ENCODE results near the gene DZANK1.
"Not testable (repeated sequence)": the region's sequence is repeated elsewhere in the genome, so short reads cannot be mapped to it uniquely, and the experiment has no call there.

Gene DZANK1

DNA sequence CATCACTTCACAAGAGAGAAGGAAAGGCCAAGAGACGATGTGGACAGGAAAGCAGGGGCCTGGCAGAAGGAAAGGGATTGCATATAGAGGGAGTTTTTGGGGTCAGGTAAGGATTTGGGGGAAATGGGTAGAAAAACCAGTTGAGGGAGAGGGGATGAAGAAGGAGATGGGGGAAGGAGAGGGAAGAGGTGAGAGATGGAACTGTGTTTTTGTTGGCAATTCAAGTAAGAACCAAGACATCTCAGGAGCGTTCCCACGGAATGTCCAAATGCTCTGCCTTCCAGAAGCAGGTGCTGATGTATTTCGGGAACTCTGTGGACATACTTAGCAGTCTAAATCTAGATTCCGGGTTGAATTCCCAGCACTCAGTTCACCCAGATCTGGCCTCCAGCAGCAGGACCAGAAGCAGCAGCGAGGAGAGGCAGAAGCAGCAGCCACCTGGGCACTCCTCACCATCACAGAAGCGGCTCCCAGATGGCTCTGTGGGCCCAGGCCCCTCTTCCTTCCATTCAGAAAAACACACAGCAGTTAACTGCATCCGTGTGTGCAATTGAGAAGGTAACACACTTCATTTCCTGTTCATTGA is 88.8 kb downstream of the DZANK1 start:
- DNase-seq: no peak
- H3K27me3 Mint-ChIP-seq: no peaks in the 10 kb centered on the region
- no peak overlapping the region for H3K4me3 Mint-ChIP-seq
- no peak overlapping the region for H3K27ac Mint-ChIP-seq
- no peaks in the 10 kb centered on the region for H3K36me3 Mint-ChIP-seq (ENCODE audit: low read depth)
- H3K4me1 Mint-ChIP-seq (ENCODE audit: low read depth): no peaks in the 10 kb centered on the region
- H3K9me3 Mint-ChIP-seq: no peaks in the 10 kb centered on the region

DNA sequence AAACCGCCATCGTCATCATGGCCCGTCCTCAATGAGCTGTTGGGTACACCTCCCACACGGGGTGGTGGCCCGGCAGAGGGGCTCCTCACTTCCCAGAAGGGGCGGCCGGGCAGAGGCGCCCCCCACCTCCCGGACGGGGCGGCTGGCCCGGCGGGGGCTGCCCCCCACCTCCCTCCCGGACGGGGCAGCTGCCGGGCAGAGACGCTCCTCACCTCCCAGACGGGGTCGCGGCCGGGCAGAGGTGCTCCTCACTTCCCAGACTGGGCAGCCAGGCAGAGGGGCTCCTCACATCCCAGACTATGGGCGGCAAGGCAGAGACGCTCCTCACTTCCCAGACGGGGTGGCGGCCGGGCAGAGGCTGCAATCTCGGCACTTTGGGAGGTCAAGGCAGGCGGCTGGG is 91.3 kb downstream of the DZANK1 start:
- H3K27ac Mint-ChIP-seq; H3K4me1 Mint-ChIP-seq (ENCODE audit: low read depth); DNase-seq; H3K36me3 Mint-ChIP-seq (ENCODE audit: low read depth); H3K9me3 Mint-ChIP-seq; H3K4me3 Mint-ChIP-seq; H3K27me3 Mint-ChIP-seq: not testable (repeated sequence)

DNA sequence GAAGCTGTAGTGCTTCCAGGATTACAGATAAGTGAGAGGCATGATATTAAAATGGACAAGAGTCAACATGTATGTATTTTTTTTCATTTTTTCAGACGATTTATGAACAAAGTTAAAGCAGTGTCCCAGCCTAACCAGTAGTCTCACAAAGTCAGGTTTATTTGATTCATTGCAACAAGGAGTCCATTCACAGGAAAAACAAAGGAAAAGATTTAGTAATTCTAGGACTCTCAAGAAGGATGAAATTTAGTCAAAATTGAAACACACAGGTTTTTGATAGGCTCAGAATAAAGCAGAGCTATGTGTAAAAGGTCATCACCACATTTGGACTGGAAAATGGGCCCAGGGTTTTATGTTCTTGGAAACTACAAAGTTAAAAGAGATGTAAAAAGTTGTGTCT is 94.5 kb downstream of the DZANK1 start:
- Mint-ChIP-seq H3K36me3 (ENCODE audit: low read depth) (no peaks in the 10 kb centered on the region), H3K27me3 (no peaks in the 10 kb centered on the region), H3K9me3 (no peaks in the 10 kb centered on the region), H3K4me1 (ENCODE audit: low read depth) (no peaks in the 10 kb centered on the region), H3K27ac (no peak overlapping the region), H3K4me3 (no peak overlapping the region)
- DNase-seq: no peak

DNA sequence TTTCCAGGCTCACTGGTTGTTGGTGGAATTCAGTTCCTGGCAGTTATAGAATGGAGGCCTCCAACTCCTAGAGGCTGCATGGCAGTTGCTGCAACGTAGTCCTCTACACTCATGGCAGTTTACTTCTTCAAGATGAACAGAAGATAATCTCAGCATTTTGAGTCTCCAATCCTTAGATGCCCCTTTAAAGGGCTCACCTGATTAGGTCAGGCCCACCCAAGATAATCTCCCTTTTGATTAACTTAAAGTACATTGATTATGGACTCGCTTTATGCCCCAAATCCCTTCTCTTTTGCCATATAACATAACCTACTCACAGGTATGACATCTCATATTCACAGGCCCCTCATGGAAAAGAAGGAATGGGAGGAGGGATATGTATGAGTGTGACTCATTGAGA is 102.1 kb downstream of the DZANK1 start:
- Mint-ChIP-seq H3K27me3 (no peaks in the 10 kb centered on the region), H3K4me3 (no peak overlapping the region), H3K9me3 (no peaks in the 10 kb centered on the region), H3K36me3 (ENCODE audit: low read depth) (no peaks in the 10 kb centered on the region), H3K4me1 (ENCODE audit: low read depth) (no peaks in the 10 kb centered on the region), H3K27ac (no peak overlapping the region)
- DNase-seq: no peak

DNA sequence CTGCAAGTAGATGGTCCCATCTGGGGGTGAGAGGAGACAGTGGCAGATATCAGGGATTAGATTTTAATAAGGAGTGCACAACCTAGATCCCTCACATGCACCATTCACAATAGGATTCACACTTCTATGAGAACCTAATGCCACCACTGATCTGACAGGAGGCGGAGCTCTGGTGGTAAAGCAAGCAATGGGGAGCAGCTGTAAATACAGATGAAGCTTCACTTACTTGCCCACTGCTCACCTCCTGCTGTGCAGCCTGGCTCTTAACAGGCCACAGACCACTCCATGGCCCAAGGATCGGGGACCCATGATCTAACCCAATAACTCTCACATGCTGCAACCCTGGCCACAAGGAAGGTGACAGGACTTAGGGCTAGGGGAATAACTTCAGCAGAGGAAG is 103.1 kb downstream of the DZANK1 start:
- no peak overlapping the region for H3K4me3 Mint-ChIP-seq
- no peaks in the 10 kb centered on the region for H3K36me3 Mint-ChIP-seq (ENCODE audit: low read depth)
- no peaks in the 10 kb centered on the region for H3K4me1 Mint-ChIP-seq (ENCODE audit: low read depth)
- no peaks in the 10 kb centered on the region for H3K9me3 Mint-ChIP-seq
- no peak for DNase-seq
- no peaks in the 10 kb centered on the region for H3K27me3 Mint-ChIP-seq
- no peak overlapping the region for H3K27ac Mint-ChIP-seq

DNA sequence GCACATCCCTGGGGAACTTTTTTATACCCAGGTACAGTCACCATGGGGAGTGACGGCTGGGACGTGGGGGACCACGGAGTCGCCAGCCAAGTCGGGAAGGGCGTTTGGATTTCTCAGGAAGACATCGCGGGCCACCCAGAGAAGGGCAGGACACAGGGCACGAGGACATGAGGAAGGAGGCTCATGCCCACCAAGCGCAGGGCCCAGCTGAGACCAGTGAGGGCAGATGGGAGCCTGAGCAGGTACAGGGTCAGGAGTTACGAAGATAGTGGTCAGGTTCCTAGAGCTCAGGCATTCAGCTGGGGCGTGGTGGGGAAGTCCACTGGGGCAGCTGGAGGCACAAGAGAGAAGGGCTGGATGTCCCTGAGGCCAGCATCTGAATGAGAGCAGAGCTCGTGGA is 103.9 kb downstream of the DZANK1 start:
- Mint-ChIP-seq H3K4me1 (ENCODE audit: low read depth) (no peaks in the 10 kb centered on the region), H3K27me3 (no peaks in the 10 kb centered on the region)

DNA sequence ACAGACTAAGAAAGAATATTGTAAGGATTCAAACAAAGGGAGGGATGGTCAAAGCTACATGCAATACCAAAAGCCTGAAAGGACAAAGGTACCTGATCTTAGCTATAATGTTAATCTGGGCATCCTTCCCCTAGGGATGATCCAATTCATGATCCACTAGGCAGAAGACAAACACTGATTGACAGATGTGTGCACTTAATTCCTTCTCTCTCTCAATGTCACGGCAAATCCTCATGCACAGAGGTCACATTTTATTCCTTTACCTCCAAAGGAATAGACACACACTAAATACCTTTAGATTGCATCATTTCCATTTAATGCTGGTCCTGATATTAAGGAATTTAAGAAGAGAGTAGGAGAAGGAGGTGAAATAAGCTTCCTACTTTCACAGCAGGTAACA is 105.2 kb downstream of the DZANK1 start:
- Mint-ChIP-seq H3K4me1 (ENCODE audit: low read depth) (no peaks in the 10 kb centered on the region), H3K27ac (no peak overlapping the region), H3K4me3 (no peak overlapping the region), H3K36me3 (ENCODE audit: low read depth) (no peaks in the 10 kb centered on the region), H3K9me3 (no peaks in the 10 kb centered on the region), H3K27me3 (no peaks in the 10 kb centered on the region)
- DNase-seq: no peak

More for the DNA sequence above, 103.9 kb downstream of the DZANK1 start:
- no peak overlapping the region for H3K4me3 Mint-ChIP-seq
- H3K36me3 Mint-ChIP-seq (ENCODE audit: low read depth): no peaks in the 10 kb centered on the region
- no peaks in the 10 kb centered on the region for H3K9me3 Mint-ChIP-seq
- no peak overlapping the region for H3K27ac Mint-ChIP-seq
- DNase-seq: no peak

DNA sequence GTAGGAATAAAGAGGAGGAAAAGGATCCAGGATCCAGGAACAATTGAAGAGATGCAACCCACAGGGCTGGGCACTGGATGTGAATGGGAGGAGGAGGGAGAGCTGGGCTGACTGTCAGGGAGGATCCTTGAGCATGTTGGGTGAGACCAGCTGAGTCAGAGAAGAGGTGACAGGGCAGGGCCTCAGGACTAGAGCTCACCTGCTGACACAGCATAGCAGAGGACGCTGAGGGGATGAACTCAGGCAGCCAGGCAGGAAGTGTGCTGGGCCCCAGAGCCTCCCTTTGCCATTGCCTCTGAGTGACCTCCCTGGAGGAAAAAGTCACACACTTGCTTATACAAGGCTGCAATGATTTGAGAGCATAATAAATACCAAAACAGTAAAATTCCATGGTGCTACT is 106.2 kb downstream of the DZANK1 start:
- Mint-ChIP-seq H3K27ac (no peak overlapping the region), H3K36me3 (ENCODE audit: low read depth) (no peaks in the 10 kb centered on the region), H3K4me1 (ENCODE audit: low read depth) (no peaks in the 10 kb centered on the region), H3K27me3 (no peaks in the 10 kb centered on the region), H3K4me3 (no peak overlapping the region), H3K9me3 (no peaks in the 10 kb centered on the region)
- DNase-seq: no peak

DNA sequence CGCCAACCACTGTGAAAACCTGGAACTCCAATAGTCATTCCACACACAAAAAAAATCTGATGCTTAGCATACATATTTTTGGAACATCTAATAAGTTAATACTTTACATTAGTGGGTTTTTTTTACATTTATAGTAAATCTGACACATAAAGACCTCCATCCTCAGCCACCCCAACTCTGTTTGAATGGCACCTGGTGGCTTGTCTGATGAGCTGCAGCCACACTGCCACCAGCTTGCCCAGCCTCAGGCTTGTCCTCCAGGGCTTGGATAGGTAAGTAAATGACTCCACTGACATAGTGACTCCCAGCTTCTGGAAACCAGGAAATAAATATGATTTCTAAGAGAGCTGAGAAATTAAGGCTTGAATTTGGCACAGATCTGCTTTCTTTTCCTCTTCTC is 107.0 kb downstream of the DZANK1 start:
- H3K36me3 Mint-ChIP-seq (ENCODE audit: low read depth): no peaks in the 10 kb centered on the region
- no peak overlapping the region for H3K4me3 Mint-ChIP-seq
- no peaks in the 10 kb centered on the region for H3K9me3 Mint-ChIP-seq
- no peaks in the 10 kb centered on the region for H3K4me1 Mint-ChIP-seq (ENCODE audit: low read depth)
- no peak overlapping the region for H3K27ac Mint-ChIP-seq
- peaks cover 3% of the 10 kb centered on the region for H3K27me3 Mint-ChIP-seq
- no peak for DNase-seq

DNA sequence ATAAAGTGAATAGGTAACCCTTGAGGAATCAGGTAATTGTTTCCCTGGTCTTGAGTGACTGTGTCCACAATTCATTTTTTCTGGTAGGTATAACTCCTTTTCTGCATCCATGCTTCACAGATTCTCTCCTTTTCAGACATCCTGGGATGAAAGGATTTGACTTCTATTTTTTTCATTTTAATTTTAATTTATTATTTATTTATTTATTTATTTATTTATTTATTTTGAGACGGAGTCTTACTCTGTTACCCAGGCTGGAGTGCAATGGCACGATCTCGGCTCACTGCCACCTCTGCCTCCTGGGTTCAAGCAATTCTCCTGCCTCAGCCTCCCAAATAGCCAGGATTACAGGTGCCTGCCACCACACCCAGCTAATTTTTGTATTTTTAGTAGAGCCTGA is 117.1 kb downstream of the DZANK1 start:
- H3K9me3 Mint-ChIP-seq: not testable (repeated sequence)

More for the DNA sequence above, 117.1 kb downstream of the DZANK1 start:
- not testable (repeated sequence) for DNase-seq; H3K27ac Mint-ChIP-seq; H3K36me3 Mint-ChIP-seq (ENCODE audit: low read depth); H3K4me3 Mint-ChIP-seq; H3K4me1 Mint-ChIP-seq (ENCODE audit: low read depth)
- peaks cover 27% of the 10 kb centered on the region for H3K27me3 Mint-ChIP-seq

Measured in activated T-cell treated with anti-CD3 and anti-CD28 coated beads, Interleukin-2, amount 50 U/mL, for 24 hours (primary cell).